Naive thymus-derived CD4-positive, alpha-beta T cell (primary cell): ENCODE data around the gene MYG1. TPM values are rescaled to one million over a fixed set of nuclear protein-coding genes. Genes with fewer than 3 reads are reported as not detected.

Source experiments
- ATAC-seq: fragments of 150-1000 bp; cut with Tn5 transposase; 2 replicates; pipeline ENCODE4 v1.10.0; 2021; ENCODE audit warnings: mild to moderate bottlenecking, moderate library complexity
- CTCF ChIA-PET: fragments of 350-600 bp; sonication (Branson Sonifier 250); formaldehyde crosslinking; loops from one replicate; lab custom pipeline; 2021; ENCODE audit warnings: antibody characterized with exemption; lab: Charles Lee
- POLR2A ChIA-PET: fragments of 350-600 bp; sonication (Branson Sonifier 250); formaldehyde crosslinking; loops from one replicate; lab custom pipeline; 2021; ENCODE audit warnings: antibody characterized with exemption, inconsistent platforms; lab: Charles Lee
- DNase-seq, 9 donors: peaks; one replicate each; pipeline versions ENCODE4 v3.0.0 to v3.0.0-alpha.2; 2020 to 2022; ENCODE audit warnings: mixed read lengths in 1 of 9
- H3K27ac ChIP-seq: one replicate; pipeline ENCODE4 v1.7.0; 2013; ENCODE audit warnings: mild to moderate bottlenecking, low read depth, low read length, moderate library complexity
- H3K27me3 ChIP-seq, 2 donors: one replicate each; pipeline ENCODE4 v1.7.0; 2013; ENCODE audit warnings: low read length in 2 of 2, mild to moderate bottlenecking in 2 of 2, moderate library complexity in 2 of 2; ENCODE audit not compliant: control insufficient read depth in 2 of 2, insufficient read depth in 2 of 2
- H3K36me3 ChIP-seq, 3 experiments: 1 replicate in 2 of 3; 2 replicates in 1 of 3; pipeline ENCODE4 v1.7.0; 2013; ENCODE audit warnings: low read length in 3 of 3, mild to moderate bottlenecking in 3 of 3, moderate library complexity in 1 of 3; ENCODE audit not compliant: insufficient read depth in 3 of 3, control insufficient read depth in 2 of 3
- H3K4me1 ChIP-seq, 2 donors: one replicate each; pipeline ENCODE4 v1.7.0; 2013; ENCODE audit warnings: low read length in 2 of 2, mild to moderate bottlenecking in 2 of 2, moderate library complexity in 1 of 2; ENCODE audit not compliant: control insufficient read depth in 2 of 2, insufficient read depth in 2 of 2
- H3K4me3 ChIP-seq: 2 replicates; pipeline ENCODE4 v1.7.0; 2013; ENCODE audit warnings: mild to moderate bottlenecking, low read length
- H3K9me3 ChIP-seq, 3 experiments: 1 replicate in 2 of 3; 2 replicates in 1 of 3; pipeline ENCODE4 v1.7.0; 2013; ENCODE audit warnings: low read length in 3 of 3; ENCODE audit not compliant: control insufficient read depth in 2 of 3
- H3K27ac Mint-ChIP-seq, 9 donors: one replicate each; pipeline ENCODE4 v1.8.0; 2020 to 2022; ENCODE audit warnings: mixed read lengths in 9 of 9, mild to moderate bottlenecking in 8 of 9, moderate library complexity in 5 of 9, inconsistent platforms in 2 of 9
- H3K27me3 Mint-ChIP-seq, 5 donors: one replicate each; pipeline ENCODE4 v1.8.0; 2021 to 2022; ENCODE audit warnings: mixed read lengths in 5 of 5, mild to moderate bottlenecking in 1 of 5
- H3K36me3 Mint-ChIP-seq, 5 donors: one replicate each; pipeline ENCODE4 v1.8.0; 2020 to 2022; ENCODE audit warnings: mixed read lengths in 5 of 5, mild to moderate bottlenecking in 3 of 5, inconsistent platforms in 1 of 5
- H3K4me1 Mint-ChIP-seq, 7 donors: one replicate each; pipeline ENCODE4 v1.8.0; 2020 to 2022; ENCODE audit warnings: mixed read lengths in 7 of 7, mild to moderate bottlenecking in 3 of 7, inconsistent platforms in 1 of 7
- H3K4me3 Mint-ChIP-seq, 10 donors: one replicate each; pipeline ENCODE4 v1.8.0; 2020 to 2022; ENCODE audit warnings: mild to moderate bottlenecking in 10 of 10, mixed read lengths in 10 of 10, moderate library complexity in 6 of 10, inconsistent platforms in 2 of 10
- H3K9me3 Mint-ChIP-seq, 11 donors: one replicate each; pipeline ENCODE4 v1.8.0; 2020 to 2022; ENCODE audit warnings: mixed read lengths in 11 of 11, mild to moderate bottlenecking in 4 of 11, inconsistent platforms in 1 of 11, moderate library complexity in 1 of 11
- intact Hi-C, 2 donors: fragments of 100-400 bp; cut with micrococcal nuclease; formaldehyde crosslinking; loops; one replicate each; pipeline ENCODE4 v1.15.1; 2023
- polyA plus RNA-seq, 2 donors: library from polyadenylated mRNA; unstranded; fragments of 300-500 nt; fragmentation: Illumina TruSeq; gene quantifications; one replicate each; pipeline ENCODE4 v1.2.3, GENCODE V29; 2021
- total RNA-seq, 6 experiments: library from RNA in 5 of 6; stranded (reverse) in 5 of 6; gene quantifications; 1 replicate in 5 of 6; 2 replicates in 1 of 6; pipeline ENCODE4 v1.2.3 and lab custom pipeline; 2021 to 2026

MYG1 gene
- total and polyA plus RNA-seq, 7 experiments from 2014 or later = 38.9 to 75.1 (median 53.1) TPM

- Mint-ChIP-seq H3K4me3 (no peak overlapping the region), H3K36me3 (peaks cover 0 to 8% (median 0%) of the 10 kb centered on the region in 5 donors), H3K4me1 (peaks cover 17 to 32% (median 26%) of the 10 kb centered on the region in 7 donors), H3K27ac (no peak overlapping the region), H3K27me3 (peaks cover 25 to 44% (median 27%) of the 10 kb centered on the region in 5 donors), H3K9me3 (no peaks in the 10 kb centered on the region)
- no peak for ATAC-seq
- H3K4me1 ChIP-seq = peaks cover 0 to 10% of the 10 kb centered on the region in 2 donors
- no peak overlapping the region for H3K27ac ChIP-seq
- H3K36me3 ChIP-seq = no peaks in the 10 kb centered on the region
- no peaks in the 10 kb centered on the region for H3K9me3 ChIP-seq
- CTCF ChIA-PET = interaction anchor here (0.8 to 1.4 kb wide), 2 partner anchors 12 to 81 kb away, joined by 3 to 4 read pairs; no protein-coding TSS in a partner anchor
- no peak overlapping the region for H3K4me3 ChIP-seq
- intact Hi-C loops = no loop called here
- POLR2A ChIA-PET = no interaction called here
- DNase-seq = no peak
- peaks cover 5 to 8% of the 10 kb centered on the region in 2 donors for H3K27me3 ChIP-seq
Observed at GRCh38 chr12:53340398-53340797, 40.9 kb downstream of the MYG1 start.

GRCh38 chr12:53343449-53343848, 44.0 kb downstream of the MYG1 start:
- CTCF ChIA-PET = interaction anchor here (0.6 to 2.5 kb wide), 3 partner anchors 76 to 818 kb away, joined by 3 to 9 read pairs (median 3); no protein-coding TSS in a partner anchor
- ATAC-seq = no peak

GRCh38 chr12:53343969-53344368, 44.5 kb downstream of the MYG1 start:
- peak; percentile 59 for ATAC-seq
- Mint-ChIP-seq H3K27ac (peak overlapping the region; percentile 5 to 91 (median 81)), H3K4me1 (peaks cover 11 to 25% (median 17%) of the 10 kb centered on the region in 7 donors), H3K27me3 (peaks cover 0 to 16% (median 0%) of the 10 kb centered on the region in 5 donors), H3K9me3 (no peaks in the 10 kb centered on the region), H3K4me3 (peak overlapping the region; percentile 74 to 93 (median 83)), H3K36me3 (no peaks in the 10 kb centered on the region)
- Histone ChIP-seq H3K36me3 (no peaks in the 10 kb centered on the region), H3K27me3 (no peaks in the 10 kb centered on the region), H3K4me3 (peak overlapping the region; percentile 23), H3K9me3 (no peaks in the 10 kb centered on the region), H3K4me1 (peaks cover 0 to 10% of the 10 kb centered on the region in 2 donors), H3K27ac (peak overlapping the region; percentile 57)
- DNase-seq = peak in 3 of 9 donors; percentile 29 to 67 (median 53)
- CTCF ChIA-PET = interaction anchor here (0.6 to 3.0 kb wide), 6 partner anchors 11 to 164 kb away, joined by 3 to 90 read pairs (median 4); partner anchors contain the start of genes AAAS and ZNF740
- POLR2A ChIA-PET = interaction anchor here (1.5 to 3.1 kb wide), 3 partner anchors 13 to 77 kb away, joined by 4 to 52 read pairs (median 5); no protein-coding TSS in a partner anchor
- intact Hi-C loops = loop anchor here (2.0 kb wide), 2 partner anchors 45 to 77 kb away; partner anchors contain the start of gene MYG1 (in 1 of the 2)

More at GRCh38 chr12:53343449-53343848, 44.0 kb downstream of the MYG1 start:
- DNase-seq = no peak
- H3K4me3 Mint-ChIP-seq = peak overlapping the region; percentile 18 to 93 (median 59)
- POLR2A ChIA-PET = interaction anchor here (0.5 to 3.1 kb wide), 4 partner anchors 9 to 32 kb away, joined by 3 to 52 read pairs (median 3); no protein-coding TSS in a partner anchor
- no peaks in the 10 kb centered on the region for H3K36me3 Mint-ChIP-seq
- H3K27ac Mint-ChIP-seq = peak overlapping the region in 6 of 9 donors; percentile 5 to 91 (median 23)
- Histone ChIP-seq H3K27ac (no peak overlapping the region), H3K27me3 (peaks cover 0 to 3% of the 10 kb centered on the region in 2 donors), H3K4me1 (peaks cover 0 to 10% of the 10 kb centered on the region in 2 donors), H3K36me3 (no peaks in the 10 kb centered on the region), H3K4me3 (no peak overlapping the region), H3K9me3 (no peaks in the 10 kb centered on the region)
- H3K4me1 Mint-ChIP-seq = peaks cover 11 to 25% (median 17%) of the 10 kb centered on the region in 7 donors
- intact Hi-C loops = no loop called here
- H3K27me3 Mint-ChIP-seq = peaks cover 1 to 17% (median 3%) of the 10 kb centered on the region in 5 donors
- no peaks in the 10 kb centered on the region for H3K9me3 Mint-ChIP-seq

DNA sequence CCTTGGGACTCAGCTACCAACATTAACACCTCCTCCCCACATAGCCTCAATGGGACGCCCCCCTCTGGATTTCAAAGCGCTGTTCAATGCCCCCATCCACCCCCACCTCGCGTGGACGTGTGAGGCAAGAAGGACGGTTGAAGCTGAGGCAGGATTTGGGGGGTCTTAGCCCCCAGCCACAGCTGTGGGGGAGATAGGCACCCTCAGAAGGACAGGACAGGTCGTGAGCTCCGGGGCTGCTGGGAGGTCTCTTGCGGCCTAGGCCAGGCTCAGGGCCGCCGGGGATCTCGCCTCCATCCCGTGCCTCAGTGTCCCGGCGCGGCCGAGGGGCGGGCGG, 45.0 kb downstream of the MYG1 start:
- intact Hi-C loops = loop anchor here (2.0 kb wide), 2 partner anchors 46 to 76 kb away; partner anchors contain the start of gene MYG1 (in 1 of the 2)
- peak overlapping the region; percentile 57 for H3K27ac ChIP-seq
- no peaks in the 10 kb centered on the region for H3K27me3 ChIP-seq
- peaks cover 0 to 10% of the 10 kb centered on the region in 2 donors for H3K4me1 ChIP-seq
- Mint-ChIP-seq H3K27ac (peak overlapping the region; percentile 5 to 91 (median 81)), H3K27me3 (peaks cover 0 to 16% (median 0%) of the 10 kb centered on the region in 5 donors), H3K36me3 (no peaks in the 10 kb centered on the region), H3K4me3 (peak overlapping the region; percentile 74 to 93 (median 83)), H3K9me3 (no peaks in the 10 kb centered on the region), H3K4me1 (peaks cover 11 to 25% (median 17%) of the 10 kb centered on the region in 7 donors)
- POLR2A ChIA-PET = interaction anchor here (0.6 to 3.1 kb wide), 9 partner anchors 13 to 185 kb away, joined by 3 to 52 read pairs (median 5); partner anchors contain the start of gene AAAS
- H3K9me3 ChIP-seq = no peaks in the 10 kb centered on the region
- CTCF ChIA-PET = interaction anchor here (0.6 to 3.0 kb wide), 22 partner anchors 11 to 274 kb away, joined by 3 to 90 read pairs (median 4); partner anchors contain the start of genes AAAS, IGFBP6, MYG1 and ZNF740
- DNase-seq (no peak), ATAC-seq (no peak)
- H3K36me3 ChIP-seq = no peaks in the 10 kb centered on the region
- H3K4me3 ChIP-seq = peak overlapping the region; percentile 23

GRCh38 chr12:53344824-53345485, 45.5 kb downstream of the MYG1 start:
- peaks cover 0 to 10% of the 10 kb centered on the region in 2 donors for H3K4me1 ChIP-seq
- H3K4me3 ChIP-seq = peak overlapping the region; percentile 79
- intact Hi-C loops = loop anchor here (1.0 to 2.0 kb wide), 9 partner anchors 21 to 279 kb away; partner anchors contain the start of genes MYG1 (in 1 of the 2), PFDN5 (in 1 of the 2) and TARBP2 (in 1 of the 2)
- DNase-seq = peak; percentile 42 to 68 (median 63)
- no peaks in the 10 kb centered on the region for H3K36me3 ChIP-seq
- peak overlapping the region; percentile 87 to 96 (median 91) for H3K27ac Mint-ChIP-seq
- H3K4me1 Mint-ChIP-seq = peaks cover 11 to 25% (median 17%) of the 10 kb centered on the region in 7 donors
- no peaks in the 10 kb centered on the region for H3K36me3 Mint-ChIP-seq
- peak; percentile 89 for ATAC-seq
- H3K27me3 ChIP-seq = no peaks in the 10 kb centered on the region
- H3K4me3 Mint-ChIP-seq = peak overlapping the region; percentile 91 to 100 (median 97)
- H3K9me3 Mint-ChIP-seq = no peaks in the 10 kb centered on the region
- ChIA-PET CTCF (interaction anchor here (0.6 to 3.0 kb wide), 30 partner anchors 10 to 274 kb away, joined by 3 to 90 read pairs (median 4); partner anchors contain the start of genes AAAS, IGFBP6, MYG1 and ZNF740), POLR2A (interaction anchor here (0.6 to 3.1 kb wide), 12 partner anchors 11 to 186 kb away, joined by 3 to 52 read pairs (median 4); partner anchors contain the start of gene AAAS)
- peak overlapping the region; percentile 66 for H3K27ac ChIP-seq
- H3K9me3 ChIP-seq = no peaks in the 10 kb centered on the region
- H3K27me3 Mint-ChIP-seq = peaks cover 0 to 13% (median 0%) of the 10 kb centered on the region in 5 donors
